OCI-LY3 (cell line): Measurements from ENCODE around the gene ATXN7.

ENCODE experiments used
- H2AFZ ChIP-seq: fragments of 200-600, 300-600 bp; shearing (Covaris generic); 2 replicates; pipeline ENCODE4 v1.6.0; 2014; ENCODE audit warnings: antibody characterized with exemption, low read depth, low read length
- H3K27ac ChIP-seq: fragments of 200-600, 300-600 bp; sonication (generic); 2 replicates; pipeline ENCODE4 v1.5.1; 2014; ENCODE audit warnings: mild to moderate bottlenecking, low read length, moderate library complexity, mixed read lengths
- H3K27me3 ChIP-seq: fragments of 200-600, 300-600 bp; sonication (generic); 2 replicates; pipeline ENCODE4 v1.6.1; 2014; ENCODE audit warnings: low read depth, low read length, mixed read lengths
- H3K36me3 ChIP-seq: fragments of 200-600, 300-600 bp; sonication (generic); replicated peaks from 2 replicates; pipeline ENCODE3; 2014; ENCODE audit warnings: low read depth, low read length, mixed read lengths
- H3K4me1 ChIP-seq: fragments of 300-600, 200-600 bp; sonication (generic); 2 replicates; pipeline ENCODE4 v1.6.1; 2014; ENCODE audit warnings: low read length, mixed read lengths
- H3K4me2 ChIP-seq: fragments of 200-600, 300-600 bp; sonication (generic); 2 replicates; pipeline ENCODE4 v1.6.1; 2014; ENCODE audit warnings: low read length, mixed read lengths
- H3K4me3 ChIP-seq: fragments of 300-600, 200-600 bp; sonication (generic); 2 replicates; pipeline ENCODE4 v1.5.1; 2014; ENCODE audit warnings: antibody characterized with exemption, mild to moderate bottlenecking, low read length, moderate library complexity
- H3K79me2 ChIP-seq: fragments of 300-600, 200-600 bp; shearing (Covaris generic); 2 replicates; pipeline ENCODE4 v1.6.1; 2014; ENCODE audit warnings: mild to moderate bottlenecking, low read length, mixed read lengths
- H3K9ac ChIP-seq: fragments of 300-600, 200-600 bp; shearing (Covaris generic); 2 replicates; pipeline ENCODE4 v1.6.0; 2014; ENCODE audit warnings: mild to moderate bottlenecking, low read length, moderate library complexity
- H3K9me3 ChIP-seq: fragments of 200-600, 300-600 bp; shearing (Covaris generic); 2 replicates; pipeline ENCODE4 v1.6.1; 2014; ENCODE audit warnings: low read length, mixed read lengths; ENCODE audit not compliant: insufficient read depth
- H4K20me1 ChIP-seq: fragments of 200-600, 300-600 bp; sonication (generic); 2 replicates; pipeline ENCODE4 v1.6.1; 2016; ENCODE audit warnings: low read length, mixed read lengths; ENCODE audit not compliant: insufficient read depth
- EZH2phosphoT487 ChIP-seq: fragments of 200-600 bp; shearing (Covaris generic); IDR thresholded peaks from 2 replicates; pipeline ENCODE4 v1.6.1; 2018; ENCODE audit warnings: antibody characterized with exemption, mixed run types, low read depth
- TF ChIP-seq, protein P1 (sequence below): fragments of 200-600, 300-600 bp; sonication (generic); IDR thresholded peaks from 2 replicates; pipeline ENCODE4 v1.5.1; 2014; ENCODE audit warnings: antibody characterized with exemption, low read length, low read depth

Gene ATXN7

GRCh38 chr3:63968612-63969350, 105.1 kb downstream of the ATXN7 start:
- no peak overlapping the region for H3K4me3 ChIP-seq
- peaks cover 34% of the 10 kb centered on the region; the same call in 1 of the 2 replicates for H3K79me2 ChIP-seq
- peaks cover 8% of the 10 kb centered on the region for H3K36me3 ChIP-seq
- H3K4me2 ChIP-seq = peak overlapping the region; percentile 58
- peak overlapping the region; percentile 9; the same call in 1 of the 2 replicates for H3K27ac ChIP-seq
- no peak overlapping the region for H2AFZ ChIP-seq
- 0 out of 2 replicates have a peak overlapping the region, but pooled peaks have one; percentile 5 for H3K9ac ChIP-seq
- H4K20me1 ChIP-seq = peaks cover 45% of the 10 kb centered on the region
- no peaks in the 10 kb centered on the region for H3K9me3 ChIP-seq
- TF ChIP-seq, protein P1, sequence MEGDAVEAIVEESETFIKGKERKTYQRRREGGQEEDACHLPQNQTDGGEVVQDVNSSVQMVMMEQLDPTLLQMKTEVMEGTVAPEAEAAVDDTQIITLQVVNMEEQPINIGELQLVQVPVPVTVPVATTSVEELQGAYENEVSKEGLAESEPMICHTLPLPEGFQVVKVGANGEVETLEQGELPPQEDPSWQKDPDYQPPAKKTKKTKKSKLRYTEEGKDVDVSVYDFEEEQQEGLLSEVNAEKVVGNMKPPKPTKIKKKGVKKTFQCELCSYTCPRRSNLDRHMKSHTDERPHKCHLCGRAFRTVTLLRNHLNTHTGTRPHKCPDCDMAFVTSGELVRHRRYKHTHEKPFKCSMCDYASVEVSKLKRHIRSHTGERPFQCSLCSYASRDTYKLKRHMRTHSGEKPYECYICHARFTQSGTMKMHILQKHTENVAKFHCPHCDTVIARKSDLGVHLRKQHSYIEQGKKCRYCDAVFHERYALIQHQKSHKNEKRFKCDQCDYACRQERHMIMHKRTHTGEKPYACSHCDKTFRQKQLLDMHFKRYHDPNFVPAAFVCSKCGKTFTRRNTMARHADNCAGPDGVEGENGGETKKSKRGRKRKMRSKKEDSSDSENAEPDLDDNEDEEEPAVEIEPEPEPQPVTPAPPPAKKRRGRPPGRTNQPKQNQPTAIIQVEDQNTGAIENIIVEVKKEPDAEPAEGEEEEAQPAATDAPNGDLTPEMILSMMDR = no peak
- TF ChIP-seq EZH2phosphoT487 = no peak
- peaks cover 36% of the 10 kb centered on the region for H3K4me1 ChIP-seq
- no peaks in the 10 kb centered on the region for H3K27me3 ChIP-seq

- Histone ChIP-seq H3K9me3 (no peaks in the 10 kb centered on the region), H3K4me3 (no peak overlapping the region), H3K79me2 (peaks cover 34% of the 10 kb centered on the region; the same call in 1 of the 2 replicates), H3K36me3 (peaks cover 12% of the 10 kb centered on the region), H4K20me1 (peaks cover 45% of the 10 kb centered on the region), H3K27me3 (no peaks in the 10 kb centered on the region), H3K27ac (no peak overlapping the region), H2AFZ (no peak overlapping the region), H3K4me2 (no peak overlapping the region), H3K9ac (no peak overlapping the region), H3K4me1 (peaks cover 36% of the 10 kb centered on the region)
- TF ChIP-seq, protein P1 = no peak
- no peak for TF ChIP-seq EZH2phosphoT487
Observed at GRCh38 chr3:63969876-63970275, 106.2 kb downstream of the ATXN7 start.

DNA sequence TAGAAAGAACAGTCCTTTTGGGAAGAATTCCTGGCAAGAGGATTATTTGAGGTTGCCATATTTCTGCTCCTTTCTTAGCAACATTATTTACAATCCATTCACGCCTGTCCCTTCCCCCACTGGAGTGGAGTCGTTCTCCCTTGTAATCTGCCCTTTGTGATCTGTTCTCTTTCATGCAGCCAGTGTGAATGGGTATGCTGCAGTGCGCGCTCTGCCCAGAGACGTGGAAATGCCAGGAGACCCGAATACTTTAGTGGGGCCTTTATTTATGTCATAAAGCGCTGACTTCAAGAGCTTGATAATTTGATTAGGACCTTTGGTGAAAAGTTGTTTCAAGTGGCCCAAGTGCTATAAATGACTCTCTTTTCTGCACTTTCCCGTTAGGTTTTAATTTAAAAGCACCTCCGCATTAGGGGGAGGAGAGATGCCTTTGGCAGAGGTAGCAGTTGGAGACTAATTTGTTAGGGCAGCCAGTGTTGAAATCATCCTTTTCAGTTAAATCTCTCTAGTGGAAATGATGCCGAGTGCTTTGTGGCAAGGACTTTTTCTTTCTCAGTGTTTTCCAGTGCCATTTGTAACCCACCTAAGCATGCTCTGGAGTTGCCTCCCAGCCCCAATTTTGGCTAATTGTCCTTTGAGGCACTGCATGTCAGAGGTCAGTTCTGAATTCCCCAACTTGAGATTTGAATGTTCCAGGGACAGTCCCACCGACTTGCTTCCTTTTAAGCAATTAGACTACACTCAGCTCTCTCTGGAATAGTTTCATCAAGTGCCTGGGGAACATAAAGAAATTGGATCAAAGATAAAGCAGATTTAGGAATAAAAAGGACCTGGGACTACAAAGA, 107.2 kb downstream of the ATXN7 start:
- Histone ChIP-seq H3K4me1 (peaks cover 33% of the 10 kb centered on the region), H3K27me3 (no peaks in the 10 kb centered on the region), H3K36me3 (peaks cover 12% of the 10 kb centered on the region), H3K9ac (no peak overlapping the region), H3K4me3 (no peak overlapping the region), H3K27ac (no peak overlapping the region), H3K9me3 (no peaks in the 10 kb centered on the region), H3K4me2 (peak overlapping the region; percentile 36), H2AFZ (no peak overlapping the region), H3K79me2 (peaks cover 34% of the 10 kb centered on the region; the same call in 1 of the 2 replicates), H4K20me1 (peaks cover 40% of the 10 kb centered on the region)
- no peak for TF ChIP-seq EZH2phosphoT487
- TF ChIP-seq, protein P1 = no peak

- no peaks in the 10 kb centered on the region for H3K27me3 ChIP-seq
- H3K36me3 ChIP-seq = peaks cover 12% of the 10 kb centered on the region
- H3K4me3 ChIP-seq = no peak overlapping the region
- H3K4me2 ChIP-seq = no peak overlapping the region
- peaks cover 39% of the 10 kb centered on the region for H4K20me1 ChIP-seq
- TF ChIP-seq, protein P1 = no peak
- no peak for TF ChIP-seq EZH2phosphoT487
- H3K4me1 ChIP-seq = peaks cover 32% of the 10 kb centered on the region
- H3K27ac ChIP-seq = no peak overlapping the region
- no peaks in the 10 kb centered on the region for H3K9me3 ChIP-seq
- H2AFZ ChIP-seq = no peak overlapping the region
- peaks cover 40% of the 10 kb centered on the region; the same call in 1 of the 2 replicates for H3K79me2 ChIP-seq
- no peak overlapping the region for H3K9ac ChIP-seq
Observed at GRCh38 chr3:63972196-63972595, 108.5 kb downstream of the ATXN7 start.
